GM18951 (cell line): Measurements from ENCODE around the gene NFKBIB.
"Not testable (repeated sequence)": the region's sequence is repeated elsewhere in the genome, so short reads cannot be mapped to it uniquely, and the experiment has no call there.

Source experiments
- POLR2A ChIP-seq: IDR thresholded peaks from 4 replicates; pipeline ENCODE4 v1.6.1; 2011; ENCODE audit warnings: mild to moderate bottlenecking; ENCODE audit not compliant: insufficient read length, insufficient read depth; ENCODE audit errors: extremely low read depth
- in situ Hi-C: fragments of 300-500 bp; cut with MboI; formaldehyde crosslinking; loops from one replicate; pipeline ENCODE4 v1.12.0; 2022; ENCODE audit warnings: low sequenced_read_pairs, mixed read lengths, inconsistent platforms; ENCODE audit not compliant: unreplicated experiment

Gene NFKBIB

GRCh38 chr19:38880882-38881609 lies 18.7 kb upstream of the NFKBIB start:
- in situ Hi-C loops: no loop called here
- no peak for TF ChIP-seq POLR2A

GRCh38 chr19:38883286-38883685 lies 16.5 kb upstream of the NFKBIB start:
- in situ Hi-C loops: no loop called here
- TF ChIP-seq POLR2A: no peak

- in situ Hi-C loops: not testable (repeated sequence)
These were observed 15.1 kb upstream of the NFKBIB start for GRCh38 chr19:38884691-38885090.

- TF ChIP-seq POLR2A: no peak
- in situ Hi-C loops: no loop called here
These were observed 10.9 kb upstream of the NFKBIB start for GRCh38 chr19:38888876-38889275.

- no peak for TF ChIP-seq POLR2A
- in situ Hi-C loops: no loop called here
These were observed 10.0 kb upstream of the NFKBIB start for GRCh38 chr19:38889803-38890202.

- in situ Hi-C loops: no loop called here
These were observed 9.1 kb upstream of the NFKBIB start for GRCh38 chr19:38890686-38891085.

GRCh38 chr19:38891771-38892170 lies 8.0 kb upstream of the NFKBIB start:
- in situ Hi-C loops: no loop called here
- TF ChIP-seq POLR2A: no peak

More at GRCh38 chr19:38890686-38891085, 9.1 kb upstream of the NFKBIB start:
- TF ChIP-seq POLR2A: no peak

GRCh38 chr19:38892841-38893240 lies 6.9 kb upstream of the NFKBIB start:
- no peak for TF ChIP-seq POLR2A
- in situ Hi-C loops: no loop called here

GRCh38 chr19:38893341-38893771 lies 6.4 kb upstream of the NFKBIB start:
- in situ Hi-C loops: no loop called here
- no peak for TF ChIP-seq POLR2A

GRCh38 chr19:38894968-38895367 lies 4.8 kb upstream of the NFKBIB start:
- TF ChIP-seq POLR2A: no peak
- in situ Hi-C loops: no loop called here

GRCh38 chr19:38898788-38899446 lies 852 bp upstream of the NFKBIB start:
- TF ChIP-seq POLR2A: no peak
- in situ Hi-C loops: no loop called here

- no peak for TF ChIP-seq POLR2A
These were observed 447 bp downstream of the NFKBIB start for GRCh38 chr19:38900202-38900629.

GRCh38 chr19:38900743-38901190 lies 998 bp downstream of the NFKBIB start:
- no peak for TF ChIP-seq POLR2A
- in situ Hi-C loops: no loop called here

More at GRCh38 chr19:38900202-38900629, 447 bp downstream of the NFKBIB start:
- in situ Hi-C loops: no loop called here

GRCh38 chr19:38901683-38902082 lies 1.9 kb downstream of the NFKBIB start:
- no peak for TF ChIP-seq POLR2A
- in situ Hi-C loops: no loop called here
